GM12878 (cell line): ENCODE measurements around the gene CNPY1. TPM values are rescaled to one million over a fixed set of nuclear protein-coding genes. Genes with fewer than 3 reads are reported as not detected.

Experiments
- ATAC-seq: fragments of 200-7000 bp; cut with Tn5 transposase; 3 replicates; pipeline ENCODE4 v1.9.1; 2020; ENCODE audit warnings: mild to moderate bottlenecking, moderate library complexity
- BruUV-seq: library from RNA; stranded (reverse); fragments of 400-500 nt; replicated peaks from 2 replicates; lab custom pipeline; 2021; lab: Mats Ljungman, UMichigan
- CTCF ChIA-PET: fragments of 300-600 bp; sonication (Branson Sonifier 250); formaldehyde crosslinking; extraction: SDS; loops from one replicate; lab custom pipeline; 2021; ENCODE audit warnings: inconsistent platforms; lab: Yijun Ruan, JAX
- POLR2A ChIA-PET: fragments of 350-600 bp; formaldehyde crosslinking; extraction: SDS; loops from one replicate; lab custom pipeline; 2021; ENCODE audit warnings: inconsistent platforms; lab: Charles Lee
- RAD21 ChIA-PET: fragments of 300-600 bp; sonication (Branson Sonifier 250); formaldehyde crosslinking; loops from one replicate; lab custom pipeline; 2023; ENCODE audit warnings: antibody characterized with exemption; ENCODE audit not compliant: unreplicated experiment; lab: Charles Lee
- SMC1A ChIA-PET: fragments of 300-600 bp; sonication (Branson Sonifier 250); formaldehyde crosslinking; loops from one replicate; lab custom pipeline; 2023; ENCODE audit not compliant: unreplicated experiment, uncharacterized antibody; lab: Charles Lee
- DNase-seq: peaks from one replicate; pipeline ENCODE4 v3.0.0-alpha.2; 2011; ENCODE audit warnings: low read depth, low spot score
- FAIRE-seq: peaks from 3 replicates; lab custom pipeline; 2011; peaks lifted over from hg19 to GRCh38; lab: Jason Lieb, UNC
- H2AFZ ChIP-seq: 2 replicates; pipeline ENCODE4 v1.6.0; 2011; ENCODE audit warnings: low read depth, low read length, control low read depth; ENCODE audit not compliant: control insufficient read depth
- H3K27ac ChIP-seq: 2 replicates; pipeline ENCODE4 v1.5.1; 2011; ENCODE audit warnings: control low read depth; ENCODE audit not compliant: control insufficient read depth, insufficient read depth
- H3K27me3 ChIP-seq, 2 experiments: replicated peaks in 1 of 2; 2 replicates each; pipeline versions ENCODE4 v1.6.0 to v1.6.1; 2011; ENCODE audit warnings: low read length in 1 of 2; ENCODE audit not compliant: control insufficient read depth in 2 of 2, insufficient read depth in 2 of 2
- H3K36me3 ChIP-seq, 2 experiments: 2 replicates each; pipeline ENCODE4 v1.5.1; 2011; ENCODE audit warnings: low read length in 1 of 2; ENCODE audit not compliant: control insufficient read depth in 2 of 2, insufficient read depth in 2 of 2
- H3K4me1 ChIP-seq: 2 replicates; pipeline ENCODE4 v1.6.1; 2011; ENCODE audit warnings: mild to moderate bottlenecking, low read length, moderate library complexity, mixed read lengths; ENCODE audit not compliant: control insufficient read depth, insufficient read depth
- H3K4me2 ChIP-seq: 2 replicates; pipeline ENCODE4 v1.6.0; 2011; ENCODE audit warnings: control low read depth; ENCODE audit not compliant: control insufficient read depth, insufficient read depth
- H3K4me3 ChIP-seq: fragments of 200-600 bp; sonication (generic); 2 replicates; pipeline ENCODE4 v1.5.1; 2016
- H3K79me2 ChIP-seq: 2 replicates; pipeline ENCODE4 v1.6.0; 2011; ENCODE audit warnings: low read length; ENCODE audit not compliant: control insufficient read depth, insufficient read depth
- H3K9ac ChIP-seq: 2 replicates; pipeline ENCODE4 v1.8.0; 2011; ENCODE audit warnings: low read length, control low read depth, mixed read lengths; ENCODE audit not compliant: control insufficient read depth, insufficient read depth
- H3K9me3 ChIP-seq: replicated peaks from 3 replicates; pipeline ENCODE4 v1.5.1; 2011; ENCODE audit warnings: mild to moderate bottlenecking, low read length; ENCODE audit not compliant: control insufficient read depth, insufficient read depth
- H4K20me1 ChIP-seq: 2 replicates; pipeline ENCODE4 v1.6.0; 2011; ENCODE audit not compliant: control insufficient read depth, insufficient read depth
- BMI1 ChIP-seq: fragments of 450-650 bp; IDR thresholded peaks from 2 replicates; pipeline ENCODE4 v1.6.1; 2016; ENCODE audit warnings: mild to moderate bottlenecking, moderate library complexity, borderline replicate concordance
- CHD2 ChIP-seq: IDR thresholded peaks from 2 replicates; pipeline ENCODE4 v1.6.1; 2011; ENCODE audit warnings: low read depth, low read length, improper control_type of control experiment, borderline replicate concordance
- IKZF1 ChIP-seq: fragments of 450-650 bp; conservative IDR thresholded peaks from 2 replicates; pipeline ENCODE4 v1.6.1; 2017; ENCODE audit warnings: antibody characterized with exemption, mild to moderate bottlenecking
- KLF5 ChIP-seq: fragments of 450-650 bp; IDR thresholded peaks from 2 replicates; pipeline ENCODE4 v1.6.1; 2014; ENCODE audit warnings: mild to moderate bottlenecking; ENCODE audit not compliant: partially characterized antibody
- NRF1 ChIP-seq: conservative IDR thresholded peaks from 2 replicates; pipeline ENCODE4 v1.6.1; 2011; ENCODE audit warnings: mild to moderate bottlenecking, low read depth, low read length, improper control_type of control experiment
- TAF1 ChIP-seq: IDR thresholded peaks from 2 replicates; pipeline ENCODE4 v1.6.1; 2011; ENCODE audit warnings: mild to moderate bottlenecking, low read depth, low read length, borderline replicate concordance
- WGBS: methylation state at CpG from one replicate; pipeline ENCODE4 v1.1.6; 2016; ENCODE audit warnings: low lambda C conversion rate; ENCODE audit not compliant: insufficient replicate concordance, insufficient coverage; ENCODE audit errors: missing lambda C conversion rate; 5-methylcytosine and 5-hydroxymethylcytosine counted together
- in situ Hi-C: fragments of 300-500 bp; cut with MboI; formaldehyde crosslinking; loops from 9 replicates; pipeline ENCODE4 v1.14.3; 2018; ENCODE audit warnings: mixed read lengths
- intact Hi-C: fragments of 100-400 bp; cut with micrococcal nuclease; formaldehyde crosslinking; loops from one replicate; pipeline ENCODE4 v1.14.2; 2022; ENCODE audit not compliant: unreplicated experiment
- polyA plus RNA-seq, 11 experiments: library from polyadenylated mRNA; depleted of rRNA in 4 of 11; unstranded in 6 of 11; stranded (reverse) in 5 of 11; fragments of >200 nt; fragmentation: Nextera tagmentation in 4 of 11; fragmentation: Illumina TruSeq in 1 of 11; extraction: Ambion mirVana in 4 of 11; extraction: Trizol in 1 of 11; gene quantifications; 1 replicate in 1 of 11; 2 replicates in 10 of 11; pipeline versions ENCODE4 v1.2.1 to v1.2.3, GENCODE V29; 2011 to 2016; ENCODE audit warnings: inconsistent platforms in 2 of 11, missing spikeins in 2 of 11, low read depth in 1 of 11
- total RNA-seq, 4 experiments: library from RNA; depleted of rRNA in 3 of 4; stranded (reverse); fragments of >200 nt in 3 of 4; fragmentation: Illumina TruSeq in 1 of 4; extraction: Trizol in 1 of 4; gene quantifications; 2 replicates each; pipeline versions ENCODE4 v1.2.1 to v1.2.3, GENCODE V29; 2013 to 2021
- TF ChIP-seq, protein P1 (sequence below): fragments of 450-650 bp; IDR thresholded peaks from 2 replicates; pipeline ENCODE4 v1.6.1; 2014; ENCODE audit warnings: mild to moderate bottlenecking
- TF ChIP-seq, protein P2 (sequence below): fragments of 450-650 bp; IDR thresholded peaks from 2 replicates; pipeline ENCODE4 v1.6.1; 2017; ENCODE audit warnings: mild to moderate bottlenecking, moderate library complexity
- TF ChIP-seq, protein P3 (sequence below): fragments of 450-650 bp; conservative IDR thresholded peaks from 2 replicates; pipeline ENCODE4 v1.6.1; 2017; ENCODE audit warnings: mild to moderate bottlenecking, moderate library complexity

The CNPY1 gene
- total and polyA plus RNA-seq, 10 of the 15 experiments (the other 5 are each of a cell fraction or from before 2014, with no cell fraction given): not detected

- Histone ChIP-seq H3K79me2 (no peaks in the 10 kb centered on the region), H3K4me2 (no peak overlapping the region), H3K36me3 (no peaks in the 10 kb centered on the region), H3K27me3 (peaks cover 3% of the 10 kb centered on the region in 2 experiments; a peak in 2 of 4 replicates), H3K27ac (no peak overlapping the region), H2AFZ (no peak overlapping the region), H3K9ac (no peak overlapping the region), H4K20me1 (no peaks in the 10 kb centered on the region), H3K9me3 (no peaks in the 10 kb centered on the region), H3K4me1 (no peaks in the 10 kb centered on the region), H3K4me3 (no peak overlapping the region)
- DNase-seq (no peak), ATAC-seq (no peak), FAIRE-seq (no peak)
- in situ Hi-C loops: no loop called here
- SMC1A ChIA-PET: no interaction called here
- TF ChIP-seq, protein P1, sequence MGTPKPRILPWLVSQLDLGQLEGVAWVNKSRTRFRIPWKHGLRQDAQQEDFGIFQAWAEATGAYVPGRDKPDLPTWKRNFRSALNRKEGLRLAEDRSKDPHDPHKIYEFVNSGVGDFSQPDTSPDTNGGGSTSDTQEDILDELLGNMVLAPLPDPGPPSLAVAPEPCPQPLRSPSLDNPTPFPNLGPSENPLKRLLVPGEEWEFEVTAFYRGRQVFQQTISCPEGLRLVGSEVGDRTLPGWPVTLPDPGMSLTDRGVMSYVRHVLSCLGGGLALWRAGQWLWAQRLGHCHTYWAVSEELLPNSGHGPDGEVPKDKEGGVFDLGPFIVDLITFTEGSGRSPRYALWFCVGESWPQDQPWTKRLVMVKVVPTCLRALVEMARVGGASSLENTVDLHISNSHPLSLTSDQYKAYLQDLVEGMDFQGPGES: no peak
- TF ChIP-seq BMI1: no peak
- 35% methylated on average over 15 of the region's 16 CpGs for WGBS
- intact Hi-C loops: no loop called here
- BruUV-seq: no TSS peak
- RAD21 ChIA-PET: no interaction called here
- CTCF ChIA-PET: no interaction called here
- POLR2A ChIA-PET: no interaction called here
These were observed 23.1 kb downstream of the CNPY1 start for GRCh38 chr7:155523168-155523675.

DNA sequence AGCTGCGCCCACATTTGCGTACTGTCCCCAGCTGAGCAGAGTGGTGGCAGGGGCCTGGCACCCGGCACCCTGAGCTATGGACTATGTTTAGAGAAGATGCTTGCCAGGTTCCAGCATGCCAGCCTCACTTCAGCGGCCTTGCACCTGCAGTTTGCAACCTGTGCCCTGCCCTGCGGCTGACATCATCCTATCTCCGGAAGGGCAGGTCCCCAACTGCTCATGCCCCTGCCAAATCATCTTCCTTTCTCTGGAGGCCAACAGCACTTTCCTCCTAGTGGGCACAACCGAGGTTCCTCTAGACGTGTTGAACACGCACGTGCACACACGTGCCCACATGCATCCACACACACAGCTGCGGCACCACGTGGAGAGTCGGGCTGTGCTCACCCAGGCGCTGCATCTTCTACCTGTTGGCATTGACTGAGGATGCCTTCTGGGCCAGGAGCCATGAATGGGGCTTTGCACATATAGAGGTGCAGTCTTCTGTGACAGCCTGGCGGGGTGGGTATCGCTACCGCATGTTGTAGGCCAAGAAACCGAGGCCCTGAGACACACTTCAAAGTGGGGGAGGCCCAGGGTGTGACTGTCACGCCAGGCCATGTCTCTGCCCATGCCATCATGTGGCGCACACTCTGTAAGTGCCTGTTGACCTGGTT is 24.5 kb downstream of the CNPY1 start:
- in situ Hi-C loops: no loop called here
- Histone ChIP-seq H3K4me2 (no peak overlapping the region), H3K27me3 (peaks cover 3 to 7% of the 10 kb centered on the region in 2 experiments; a peak in 2 of 4 replicates), H3K4me3 (no peak overlapping the region), H3K79me2 (no peaks in the 10 kb centered on the region), H3K9me3 (no peaks in the 10 kb centered on the region), H3K9ac (no peak overlapping the region), H3K27ac (no peak overlapping the region), H4K20me1 (no peaks in the 10 kb centered on the region), H3K36me3 (no peaks in the 10 kb centered on the region), H2AFZ (no peak overlapping the region), H3K4me1 (no peaks in the 10 kb centered on the region)
- BruUV-seq: no TSS peak
- ChIA-PET CTCF (no interaction called here), POLR2A (no interaction called here), RAD21 (no interaction called here), SMC1A (no interaction called here)
- WGBS: 57% methylated on average over 21 of the region's 21 CpGs
- intact Hi-C loops: no loop called here
- DNase-seq (no peak), FAIRE-seq (no peak), ATAC-seq (no peak)
- TF ChIP-seq KLF5 (no peak), NRF1 (no peak), TAF1 (no peak), CHD2 (no peak), IKZF1 (no peak)
- TF ChIP-seq, protein P2, sequence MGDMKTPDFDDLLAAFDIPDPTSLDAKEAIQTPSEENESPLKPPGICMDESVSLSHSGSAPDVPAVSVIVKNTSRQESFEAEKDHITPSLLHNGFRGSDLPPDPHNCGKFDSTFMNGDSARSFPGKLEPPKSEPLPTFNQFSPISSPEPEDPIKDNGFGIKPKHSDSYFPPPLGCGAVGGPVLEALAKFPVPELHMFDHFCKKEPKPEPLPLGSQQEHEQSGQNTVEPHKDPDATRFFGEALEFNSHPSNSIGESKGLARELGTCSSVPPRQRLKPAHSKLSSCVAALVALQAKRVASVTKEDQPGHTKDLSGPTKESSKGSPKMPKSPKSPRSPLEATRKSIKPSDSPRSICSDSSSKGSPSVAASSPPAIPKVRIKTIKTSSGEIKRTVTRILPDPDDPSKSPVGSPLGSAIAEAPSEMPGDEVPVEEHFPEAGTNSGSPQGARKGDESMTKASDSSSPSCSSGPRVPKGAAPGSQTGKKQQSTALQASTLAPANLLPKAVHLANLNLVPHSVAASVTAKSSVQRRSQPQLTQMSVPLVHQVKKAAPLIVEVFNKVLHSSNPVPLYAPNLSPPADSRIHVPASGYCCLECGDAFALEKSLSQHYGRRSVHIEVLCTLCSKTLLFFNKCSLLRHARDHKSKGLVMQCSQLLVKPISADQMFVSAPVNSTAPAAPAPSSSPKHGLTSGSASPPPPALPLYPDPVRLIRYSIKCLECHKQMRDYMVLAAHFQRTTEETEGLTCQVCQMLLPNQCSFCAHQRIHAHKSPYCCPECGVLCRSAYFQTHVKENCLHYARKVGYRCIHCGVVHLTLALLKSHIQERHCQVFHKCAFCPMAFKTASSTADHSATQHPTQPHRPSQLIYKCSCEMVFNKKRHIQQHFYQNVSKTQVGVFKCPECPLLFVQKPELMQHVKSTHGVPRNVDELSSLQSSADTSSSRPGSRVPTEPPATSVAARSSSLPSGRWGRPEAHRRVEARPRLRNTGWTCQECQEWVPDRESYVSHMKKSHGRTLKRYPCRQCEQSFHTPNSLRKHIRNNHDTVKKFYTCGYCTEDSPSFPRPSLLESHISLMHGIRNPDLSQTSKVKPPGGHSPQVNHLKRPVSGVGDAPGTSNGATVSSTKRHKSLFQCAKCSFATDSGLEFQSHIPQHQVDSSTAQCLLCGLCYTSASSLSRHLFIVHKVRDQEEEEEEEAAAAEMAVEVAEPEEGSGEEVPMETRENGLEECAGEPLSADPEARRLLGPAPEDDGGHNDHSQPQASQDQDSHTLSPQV: no peak
- TF ChIP-seq, protein P3, sequence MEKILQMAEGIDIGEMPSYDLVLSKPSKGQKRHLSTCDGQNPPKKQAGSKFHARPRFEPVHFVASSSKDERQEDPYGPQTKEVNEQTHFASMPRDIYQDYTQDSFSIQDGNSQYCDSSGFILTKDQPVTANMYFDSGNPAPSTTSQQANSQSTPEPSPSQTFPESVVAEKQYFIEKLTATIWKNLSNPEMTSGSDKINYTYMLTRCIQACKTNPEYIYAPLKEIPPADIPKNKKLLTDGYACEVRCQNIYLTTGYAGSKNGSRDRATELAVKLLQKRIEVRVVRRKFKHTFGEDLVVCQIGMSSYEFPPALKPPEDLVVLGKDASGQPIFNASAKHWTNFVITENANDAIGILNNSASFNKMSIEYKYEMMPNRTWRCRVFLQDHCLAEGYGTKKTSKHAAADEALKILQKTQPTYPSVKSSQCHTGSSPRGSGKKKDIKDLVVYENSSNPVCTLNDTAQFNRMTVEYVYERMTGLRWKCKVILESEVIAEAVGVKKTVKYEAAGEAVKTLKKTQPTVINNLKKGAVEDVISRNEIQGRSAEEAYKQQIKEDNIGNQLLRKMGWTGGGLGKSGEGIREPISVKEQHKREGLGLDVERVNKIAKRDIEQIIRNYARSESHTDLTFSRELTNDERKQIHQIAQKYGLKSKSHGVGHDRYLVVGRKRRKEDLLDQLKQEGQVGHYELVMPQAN: no peak
